HL-60 (cell line): Measurements from ENCODE around the gene MPRIP.

Experiments
- DNase-seq, 2 experiments: peaks; one replicate each; pipeline ENCODE4 v3.0.0-alpha.2; 2010 to 2020; ENCODE audit warnings: low read depth in 1 of 2, low spot score in 1 of 2
- H3K27ac ChIP-seq: fragments of 250-450 bp; sonication (Bioruptor Pico); replicated peaks from 2 replicates; pipeline ENCODE4 v1.5.1; 2020; ENCODE audit warnings: mild to moderate bottlenecking, moderate library complexity
- H3K27me3 ChIP-seq: fragments of 250-450 bp; sonication (Bioruptor Pico); 2 replicates; pipeline ENCODE4 v1.5.1; 2021; ENCODE audit warnings: mild to moderate bottlenecking, moderate library complexity; ENCODE audit not compliant: insufficient read depth, poor library complexity, severe bottlenecking
- H3K4me3 ChIP-seq: replicated peaks from 2 replicates; pipeline ENCODE4 v1.5.1; 2011; ENCODE audit warnings: mild to moderate bottlenecking, control low read depth, low read length; ENCODE audit not compliant: insufficient read depth
- CTCF ChIP-seq: IDR thresholded peaks from one replicate; pipeline ENCODE4 v1.5.1; 2011; ENCODE audit warnings: low read length, control low read depth, inconsistent platforms; ENCODE audit not compliant: insufficient read depth
- GABPA ChIP-seq: IDR thresholded peaks from 2 replicates; pipeline ENCODE4 v1.6.1; 2012; ENCODE audit warnings: low read depth
- POLR2AphosphoS5 ChIP-seq: IDR thresholded peaks from 2 replicates; pipeline ENCODE4 v1.6.1; 2012; ENCODE audit warnings: low read depth
- REST ChIP-seq: IDR thresholded peaks from 2 replicates; pipeline ENCODE4 v1.6.1; 2012; ENCODE audit warnings: low read depth; ENCODE audit not compliant: insufficient replicate concordance
- SPI1 ChIP-seq: IDR thresholded peaks from 2 replicates; pipeline ENCODE4 v1.6.1; 2012; ENCODE audit warnings: low read depth, mild to moderate bottlenecking, borderline replicate concordance

MPRIP gene

GRCh38 chr17:17022011-17022410 lies 20.2 kb upstream of the MPRIP start:
- Histone ChIP-seq H3K4me3 (no peak overlapping the region), H3K27me3 (no peaks in the 10 kb centered on the region), H3K27ac (no peak overlapping the region)
- DNase-seq: no peak
- TF ChIP-seq POLR2AphosphoS5 (no peak), CTCF (no peak), REST (no peak), SPI1 (no peak), GABPA (no peak)

GRCh38 chr17:17022456-17022855 lies 19.8 kb upstream of the MPRIP start:
- H3K27ac ChIP-seq: no peak overlapping the region
- no peaks in the 10 kb centered on the region for H3K27me3 ChIP-seq
- TF ChIP-seq CTCF (no peak), POLR2AphosphoS5 (no peak), GABPA (no peak), SPI1 (no peak), REST (no peak)
- no peak for DNase-seq
- H3K4me3 ChIP-seq: no peak overlapping the region

- Histone ChIP-seq H3K4me3 (no peak overlapping the region), H3K27me3 (no peaks in the 10 kb centered on the region), H3K27ac (no peak overlapping the region)
- DNase-seq: no peak
- TF ChIP-seq CTCF (no peak), GABPA (no peak), SPI1 (no peak), REST (no peak), POLR2AphosphoS5 (no peak)
Measured at GRCh38 chr17:17024778-17025300, 17.4 kb upstream of the MPRIP start.
